GM23338 (cell line): Measurements from ENCODE around the gene UNK. TPM values are rescaled to one million over a fixed set of nuclear protein-coding genes. Genes with fewer than 3 reads are reported as not detected.

Source experiments
- ATAC-seq: fragments of 200-7000 bp; cut with Tn5 transposase; 3 replicates; pipeline ENCODE4 v1.9.1; 2020
- DNase-seq: peaks from one replicate; pipeline ENCODE4 v3.0.0-alpha.2; 2015; ENCODE audit warnings: low spot score
- H2AFZ ChIP-seq: fragments of 200-600 bp; sonication (generic); 2 replicates; pipeline ENCODE4 v1.8.0; 2016; ENCODE audit warnings: antibody characterized with exemption, mild to moderate bottlenecking, moderate library complexity
- H3F3A ChIP-seq: fragments of 200-600 bp; sonication (generic); replicated peaks from 2 replicates; pipeline ENCODE4 v1.8.0; 2017; ENCODE audit warnings: antibody characterized with exemption, mixed run types, low read depth
- H3K27ac ChIP-seq: fragments of 200-600 bp; sonication (generic); 2 replicates; pipeline ENCODE4 v1.6.1; 2016; ENCODE audit warnings: low read depth
- H3K27me3 ChIP-seq: fragments of 200-600 bp; sonication (generic); 2 replicates; pipeline ENCODE4 v1.8.0; 2016; ENCODE audit warnings: mild to moderate bottlenecking, mixed run types, moderate library complexity; ENCODE audit not compliant: insufficient read depth
- H3K36me3 ChIP-seq: fragments of 200-600 bp; sonication (generic); 2 replicates; pipeline ENCODE4 v1.8.0; 2016; ENCODE audit warnings: mild to moderate bottlenecking; ENCODE audit not compliant: insufficient read depth
- H3K4me1 ChIP-seq: fragments of 200-600 bp; sonication (generic); 2 replicates; pipeline ENCODE4 v1.8.0; 2016; ENCODE audit warnings: mild to moderate bottlenecking, moderate library complexity; ENCODE audit not compliant: insufficient read depth
- H3K4me2 ChIP-seq: fragments of 200-600 bp; sonication (generic); 2 replicates; pipeline ENCODE4 v1.7.1; 2017; ENCODE audit warnings: mixed run types
- H3K4me3 ChIP-seq: fragments of 200-600 bp; sonication (generic); 2 replicates; pipeline ENCODE4 v1.6.1; 2016; ENCODE audit warnings: mixed run types
- H3K79me2 ChIP-seq: fragments of 200-600 bp; sonication (generic); replicated peaks from 2 replicates; pipeline ENCODE4 v1.8.0; 2017; ENCODE audit warnings: mild to moderate bottlenecking; ENCODE audit not compliant: insufficient read depth
- H3K9me2 ChIP-seq: fragments of 200-600 bp; sonication (generic); 2 replicates; pipeline ENCODE4 v1.8.0; 2017; ENCODE audit not compliant: insufficient read depth
- H4K20me1 ChIP-seq: fragments of 200-600 bp; sonication (generic); replicated peaks from 2 replicates; pipeline ENCODE4 v1.8.0; 2017; ENCODE audit warnings: mild to moderate bottlenecking; ENCODE audit not compliant: insufficient read depth
- H3K27ac Mint-ChIP-seq: 2 replicates; pipeline ENCODE4 v1.8.0; 2020; ENCODE audit warnings: inconsistent platforms, mild to moderate bottlenecking, moderate library complexity, mixed read lengths
- H3K27me3 Mint-ChIP-seq: 3 replicates; pipeline ENCODE4 v1.8.0; 2022; ENCODE audit warnings: low read depth, mild to moderate bottlenecking, moderate library complexity, mixed read lengths, inconsistent platforms; ENCODE audit not compliant: insufficient read depth, poor library complexity
- H3K36me3 Mint-ChIP-seq: 3 replicates; pipeline ENCODE4 v1.8.0; 2021; ENCODE audit warnings: low read depth, mild to moderate bottlenecking, inconsistent platforms, moderate library complexity, mixed read lengths
- H3K4me1 Mint-ChIP-seq: 3 replicates; pipeline ENCODE4 v1.8.0; 2020; ENCODE audit warnings: mild to moderate bottlenecking, inconsistent platforms, mixed read lengths
- H3K4me3 Mint-ChIP-seq: 3 replicates; pipeline ENCODE4 v1.8.0; 2021; ENCODE audit warnings: moderate library complexity, mild to moderate bottlenecking, inconsistent platforms, mixed read lengths
- H3K9me3 Mint-ChIP-seq: 3 replicates; pipeline ENCODE4 v1.8.0; 2020; ENCODE audit warnings: moderate library complexity, mild to moderate bottlenecking, inconsistent platforms, mixed read lengths
- CTCF ChIP-seq, 2 experiments: fragments of 200-600 bp in 1 of 2; sonication (generic) in 1 of 2; conservative IDR thresholded peaks; 2 replicates each; pipeline versions ENCODE4 v1.5.1 to v1.6.1; 2016 to 2017; ENCODE audit warnings: antibody characterized with exemption in 2 of 2, low read depth in 2 of 2, mild to moderate bottlenecking in 2 of 2, moderate library complexity in 1 of 2
- ETS1 ChIP-seq: IDR thresholded peaks from 2 replicates; pipeline ENCODE4 v1.6.1; 2016; ENCODE audit warnings: antibody characterized with exemption
- JUNB ChIP-seq: IDR thresholded peaks from one replicate; pipeline ENCODE4 v1.6.1; 2016; ENCODE audit warnings: antibody characterized with exemption; ENCODE audit not compliant: unreplicated experiment
- ZNF462 ChIP-seq: fragments of 250-450 bp; sonication (Bioruptor Pico); IDR thresholded peaks from 2 replicates; pipeline ENCODE4 v1.5.0; 2020; ENCODE audit warnings: mild to moderate bottlenecking, moderate library complexity
- polyA plus RNA-seq: library from polyadenylated mRNA; unstranded; fragments of >200 nt; fragmentation: Nextera tagmentation; extraction: Ambion mirVana; gene quantifications from 2 replicates; pipeline ENCODE4 v1.2.1, GENCODE V29; 2016
- total RNA-seq: library from RNA; depleted of rRNA; stranded (reverse); fragments of >200 nt; shearing (Covaris generic); gene quantifications from 2 replicates; pipeline ENCODE4 v1.2.3, GENCODE V29; 2014

The UNK gene
- total and polyA plus RNA-seq, 2 experiments from 2014 or later = 21.8 to 65.2 TPM

GRCh38 chr17:75840799-75841164 is 56.2 kb downstream of the UNK start (continued):
- no peak for TF ChIP-seq ZNF462

GRCh38 chr17:75842411-75842810 is 57.8 kb downstream of the UNK start:
- no peak overlapping the region for H3K4me3 ChIP-seq
- no peak overlapping the region for H2AFZ ChIP-seq
- 0 out of 2 replicates have a peak, but pooled peaks cover 7% of the 10 kb centered on the region for H3F3A ChIP-seq
- Mint-ChIP-seq H3K4me3 (no peak overlapping the region), H3K9me3 (no peaks in the 10 kb centered on the region), H3K4me1 (peaks cover 10% of the 10 kb centered on the region; the same call in 2 of the 3 replicates), H3K36me3 (peaks cover 18% of the 10 kb centered on the region), H3K27ac (no peak overlapping the region), H3K27me3 (peaks cover 9% of the 10 kb centered on the region)
- no peaks in the 10 kb centered on the region for H4K20me1 ChIP-seq
- no peaks in the 10 kb centered on the region for H3K79me2 ChIP-seq
- H3K27me3 ChIP-seq = no peaks in the 10 kb centered on the region
- H3K27ac ChIP-seq = no peak overlapping the region
- H3K9me2 ChIP-seq = no peaks in the 10 kb centered on the region
- DNase-seq (no peak), ATAC-seq (no peak)
- TF ChIP-seq ETS1 (no peak), JUNB (no peak), CTCF (conservative IDR thresholded peaks at IDR 0.05; ENCODE audit: low read depth in 2 of 2) (peak in 1 of 2 experiments; percentile 14; a peak in 1 of 4 replicates)
- H3K36me3 ChIP-seq = 0 out of 2 replicates have a peak, but pooled peaks cover 5% of the 10 kb centered on the region
- H3K4me1 ChIP-seq = peaks cover 10% of the 10 kb centered on the region
- H3K4me2 ChIP-seq = no peak overlapping the region
